GM12892 (cell line): ENCODE data around the gene RTN4RL2.

ENCODE experiments used
- POLR2A ChIP-seq: IDR thresholded peaks from 2 replicates; pipeline ENCODE4 v1.6.1; 2011; ENCODE audit warnings: low read depth, low read length, control low read depth
- TAF1 ChIP-seq: IDR thresholded peaks from 2 replicates; pipeline ENCODE4 v1.6.1; 2011; ENCODE audit warnings: low read depth, mild to moderate bottlenecking, control low read depth, low read length, borderline replicate concordance

- TF ChIP-seq POLR2A (no peak), TAF1 (no peak)
Observed at GRCh38 chr11:57501953-57502352, 41.6 kb downstream of the RTN4RL2 start.
